NCI-H2196 treated with DMSO at 0.1 percent for 48 hours (cell line): ENCODE data around the gene BBLN.

ENCODE experiments used
- DNase-seq: peaks from one replicate; lab custom pipeline; 2025; ENCODE audit not compliant: unreplicated experiment; lab: John Stamatoyannopoulos, UW

Gene BBLN

DNA sequence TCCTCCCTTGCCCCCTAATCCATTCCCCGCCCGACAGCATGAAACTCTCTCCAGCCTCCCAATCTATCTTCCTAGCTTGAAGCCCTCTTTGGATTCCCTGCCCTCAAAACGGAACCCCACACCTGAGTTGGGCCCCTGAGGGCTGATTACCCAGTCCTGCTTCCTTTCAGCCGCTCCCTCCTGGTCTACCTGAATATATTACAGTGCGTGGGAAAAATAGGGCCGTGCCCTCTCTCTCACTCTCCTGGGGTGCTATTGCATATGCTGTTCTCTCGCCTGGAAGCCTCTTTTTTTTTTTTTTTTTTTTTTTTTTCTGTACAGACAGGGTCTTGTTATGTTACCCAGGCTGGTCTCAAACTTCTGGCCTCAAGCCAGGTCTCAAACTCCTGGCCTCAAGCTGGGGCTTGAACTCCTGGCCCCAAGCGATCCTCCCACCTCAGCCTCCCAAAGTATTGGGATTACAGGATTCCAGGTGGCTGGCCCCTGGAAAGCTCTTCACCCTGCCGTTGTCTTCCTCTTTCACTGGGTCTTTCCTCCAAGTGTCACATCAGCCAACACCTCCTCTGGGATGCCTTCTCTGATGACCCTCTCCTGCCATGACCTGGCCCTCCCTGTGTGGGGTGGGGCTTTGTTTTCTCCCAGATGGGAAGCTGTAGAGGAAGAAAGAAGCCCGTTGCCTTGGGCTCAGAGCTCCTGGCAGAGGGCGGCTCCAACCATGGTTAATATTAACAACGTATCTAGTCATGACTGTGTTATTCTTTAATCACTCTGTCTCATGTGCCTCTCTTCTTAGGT lies 51.3 kb downstream of the BBLN start:
- no peak for DNase-seq

DNA sequence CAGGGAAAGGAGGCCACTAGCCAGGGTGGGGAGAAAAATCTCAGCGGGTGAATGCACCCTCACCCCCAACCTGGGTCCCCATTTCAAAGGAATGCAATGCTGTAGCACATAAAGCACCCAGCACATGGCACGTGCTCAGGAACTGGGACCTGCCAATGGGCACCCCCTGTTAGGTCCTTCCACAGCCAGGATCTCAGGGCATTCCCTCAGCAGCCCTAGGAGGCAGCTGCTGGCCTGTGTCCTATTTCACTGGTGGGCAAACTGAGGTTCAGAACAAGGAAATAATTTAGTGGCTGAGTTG lies 51.9 kb downstream of the BBLN start:
- no peak for DNase-seq
